ENCODE results near the gene ZFAND6. TPM values are rescaled to one million over a fixed set of nuclear protein-coding genes. Genes with fewer than 3 reads are reported as not detected.
A peak's percentile ranks its signal among the peaks of the same experiment; 100 is the strongest.

Gene ZFAND6
- total RNA-seq, 1 experiment from 2014 or later, result 89.7 TPM

GRCh38 chr15:80109388-80109787, 49.9 kb downstream of the ZFAND6 start:
- no peak for DNase-seq
- Histone ChIP-seq H2AK5ac (ENCODE audit: insufficient read length, low read length) (no peak overlapping the region), H2BK120ac (ENCODE audit: low read depth, low read length, poor library complexity, severe bottlenecking) (no peak overlapping the region), H3K4me2 (ENCODE audit: insufficient read depth, insufficient read length, low read length) (no peak overlapping the region), H2BK12ac (ENCODE audit: insufficient read length, low read depth, low read length) (no peak overlapping the region), H3K27ac (ENCODE audit: insufficient read length, low read depth, low read length) (no peak overlapping the region), H3K79me2 (ENCODE audit: insufficient read depth, low read length) (peaks cover 6% of the 10 kb centered on the region; the same call in 1 of the 2 replicates), H3K4ac (ENCODE audit: low read depth, low read length) (no peak overlapping the region), H4K5ac (ENCODE audit: insufficient read length, low read depth, low read length) (no peak overlapping the region), H3T11ph (ENCODE audit: low read length) (no peak overlapping the region), H3K79me1 (ENCODE audit: insufficient read depth, low read depth, low read length, poor library complexity, severe bottlenecking) (peaks cover 2% of the 10 kb centered on the region), H3K23me2 (ENCODE audit: insufficient read length, low read depth, low read length, poor library complexity, severe bottlenecking) (no peaks in the 10 kb centered on the region), H3K18ac (ENCODE audit: insufficient read length, low read depth, low read length) (no peak overlapping the region), H4K20me1 (ENCODE audit: control insufficient read depth, insufficient read depth, insufficient read length) (no peaks in the 10 kb centered on the region), H3K56ac (ENCODE audit: insufficient read length, low read depth, low read length) (no peak overlapping the region), H2BK20ac (ENCODE audit: low read depth, low read length, poor library complexity, severe bottlenecking) (no peak overlapping the region), H3K14ac (ENCODE audit: insufficient read depth, low read length) (no peak overlapping the region), H4K91ac (ENCODE audit: insufficient read length, low read depth, low read length) (no peak overlapping the region), H3K9me3 (ENCODE audit: control insufficient read depth, low read depth, low read length) (no peaks in the 10 kb centered on the region), H3K23ac (ENCODE audit: insufficient read length, low read depth, low read length) (no peak overlapping the region), H2BK15ac (ENCODE audit: low read depth, low read length) (no peak overlapping the region), H3K9ac (ENCODE audit: extremely low read depth, insufficient read length, low read length) (no peak overlapping the region), H2AFZ (ENCODE audit: low read length) (no peak overlapping the region), H4K8ac (replicated peaks; ENCODE audit: insufficient read length, low read depth, low read length) (no peak overlapping the region), H2BK5ac (ENCODE audit: insufficient read length, low read length) (no peak overlapping the region), H3K4me1 (ENCODE audit: insufficient read depth, low read length) (no peaks in the 10 kb centered on the region), H3K27me3 (ENCODE audit: insufficient read depth, low read length) (no peaks in the 10 kb centered on the region)
- H3K27ac Mint-ChIP-seq, result peak overlapping the region in 1 of 3 experiments; percentile 3; a peak in 1 of 7 replicates
- H3K27me3 Mint-ChIP-seq (ENCODE audit: low read depth), result no peaks in the 10 kb centered on the region
- peaks cover 15 to 19% of the 10 kb centered on the region in 2 experiments for H3K4me1 Mint-ChIP-seq
- no CpG with 5 or more reads among the region's 3 CpGs for WGBS (ENCODE audit: extremely low coverage, insufficient read length, low lambda C conversion rate)
- no peak overlapping the region for H3K4me3 Mint-ChIP-seq
- H3K9me3 Mint-ChIP-seq, result no peaks in the 10 kb centered on the region
- TF ChIP-seq CTCF (conservative IDR thresholded peaks at IDR 0.05), result no peak
- H3K36me3 Mint-ChIP-seq (ENCODE audit: insufficient read depth in 1 of 3, low read depth in 3 of 3), result no peaks in the 10 kb centered on the region

Data from H9 (cell line).